GM12878 (cell line): ENCODE measurements around the gene ZSCAN20. TPM values are rescaled to one million over a fixed set of nuclear protein-coding genes. Genes with fewer than 3 reads are reported as not detected.

ENCODE experiments used
- ATF2 ChIP-seq: IDR thresholded peaks from 2 replicates; pipeline ENCODE4 v1.6.1; 2012; ENCODE audit warnings: low read length, inconsistent platforms
- BCL11A ChIP-seq: IDR thresholded peaks from 2 replicates; pipeline ENCODE4 v1.6.1; 2011; ENCODE audit warnings: low read depth, low read length
- BHLHE40 ChIP-seq, 2 experiments: fragments of 450-650 bp in 1 of 2; IDR thresholded peaks; 2 replicates each; pipeline ENCODE4 v1.6.1; 2011 to 2017; ENCODE audit warnings: low read depth in 2 of 2, borderline replicate concordance in 1 of 2, improper control_type of control experiment in 1 of 2, low read length in 1 of 2, mild to moderate bottlenecking in 1 of 2
- BMI1 ChIP-seq: fragments of 450-650 bp; IDR thresholded peaks from 2 replicates; pipeline ENCODE4 v1.6.1; 2016; ENCODE audit warnings: mild to moderate bottlenecking, moderate library complexity, borderline replicate concordance
- CEBPB ChIP-seq, 2 experiments: fragments of 150-350 bp in 1 of 2; IDR thresholded peaks; 2 replicates each; pipeline ENCODE4 v1.6.1; 2012 to 2014; ENCODE audit warnings: low read depth in 2 of 2, low read length in 2 of 2, borderline replicate concordance in 1 of 2, inconsistent platforms in 1 of 2
- CHD1 ChIP-seq: IDR thresholded peaks from 2 replicates; pipeline ENCODE4 v1.6.1; 2012; ENCODE audit warnings: low read depth, low read length, improper control_type of control experiment
- DPF2 ChIP-seq: fragments of 450-650 bp; IDR thresholded peaks from 2 replicates; pipeline ENCODE4 v1.6.1; 2017; ENCODE audit warnings: mild to moderate bottlenecking
- MEF2A ChIP-seq: IDR thresholded peaks from 2 replicates; pipeline ENCODE4 v1.6.1; 2011; ENCODE audit warnings: low read depth, mild to moderate bottlenecking, low read length, moderate library complexity; ENCODE audit not compliant: insufficient read depth
- MTA3 ChIP-seq: IDR thresholded peaks from 2 replicates; pipeline ENCODE4 v1.6.1; 2012; ENCODE audit warnings: low read length, inconsistent platforms, borderline replicate concordance
- MYB ChIP-seq: fragments of 150-350 bp; IDR thresholded peaks from 2 replicates; pipeline ENCODE4 v1.6.1; 2014; ENCODE audit warnings: mild to moderate bottlenecking, low read depth, low read length, borderline replicate concordance
- NR2C2 ChIP-seq: IDR thresholded peaks from 2 replicates; pipeline ENCODE4 v1.6.1; 2011; ENCODE audit warnings: borderline replicate concordance, low read depth; ENCODE audit not compliant: control insufficient read depth, insufficient read length
- NR2F1 ChIP-seq: fragments of 450-650 bp; conservative IDR thresholded peaks from 2 replicates; pipeline ENCODE4 v1.6.1; 2017; ENCODE audit warnings: mild to moderate bottlenecking
- SKIL ChIP-seq: fragments of 450-650 bp; IDR thresholded peaks from 2 replicates; pipeline ENCODE4 v1.6.1; 2017; ENCODE audit warnings: mild to moderate bottlenecking, low read depth, inconsistent platforms; ENCODE audit not compliant: poor library complexity, severe bottlenecking
- SREBF1 ChIP-seq: IDR thresholded peaks from 2 replicates; pipeline ENCODE4 v1.6.1; 2012; ENCODE audit warnings: mild to moderate bottlenecking, low read length
- TCF3 ChIP-seq: IDR thresholded peaks from 2 replicates; pipeline ENCODE4 v1.6.1; 2012; ENCODE audit warnings: low read depth, mild to moderate bottlenecking, low read length, borderline replicate concordance; ENCODE audit not compliant: insufficient read depth
- TCF7 ChIP-seq: IDR thresholded peaks from 2 replicates; pipeline ENCODE4 v1.6.1; 2014; ENCODE audit warnings: antibody characterized with exemption, borderline replicate concordance
- USF2 ChIP-seq: IDR thresholded peaks from 2 replicates; pipeline ENCODE4 v1.6.1; 2011; ENCODE audit warnings: low read depth, low read length, improper control_type of control experiment, borderline replicate concordance
- ZNF592 ChIP-seq: fragments of 450-650 bp; IDR thresholded peaks from 2 replicates; pipeline ENCODE4 v1.6.1; 2017; ENCODE audit warnings: mild to moderate bottlenecking, moderate library complexity
- polyA plus RNA-seq, 11 experiments: library from polyadenylated mRNA; depleted of rRNA in 4 of 11; unstranded in 6 of 11; stranded (reverse) in 5 of 11; fragments of >200 nt; fragmentation: Nextera tagmentation in 4 of 11; fragmentation: Illumina TruSeq in 1 of 11; extraction: Ambion mirVana in 4 of 11; extraction: Trizol in 1 of 11; gene quantifications; 1 replicate in 1 of 11; 2 replicates in 10 of 11; pipeline versions ENCODE4 v1.2.1 to v1.2.3, GENCODE V29; 2011 to 2016; ENCODE audit warnings: inconsistent platforms in 2 of 11, missing spikeins in 2 of 11, low read depth in 1 of 11
- total RNA-seq, 4 experiments: library from RNA; depleted of rRNA in 3 of 4; stranded (reverse); fragments of >200 nt in 3 of 4; fragmentation: Illumina TruSeq in 1 of 4; extraction: Trizol in 1 of 4; gene quantifications; 2 replicates each; pipeline versions ENCODE4 v1.2.1 to v1.2.3, GENCODE V29; 2013 to 2021

Gene ZSCAN20
- total and polyA plus RNA-seq, 10 of the 15 experiments (the other 5 are each of a cell fraction or from before 2014, with no cell fraction given): 0.35 to 5.1 (median 2.4) TPM

- TF ChIP-seq SKIL: peak; percentile 91
- no peak for TF ChIP-seq SREBF1
- TF ChIP-seq ZNF592: no peak
- TF ChIP-seq DPF2: peak; percentile 99
- TF ChIP-seq MTA3: peak; percentile 44; the same call in 1 of the 2 replicates
- peak; percentile 69; the same call in 1 of the 2 replicates for TF ChIP-seq ATF2
- no peak for TF ChIP-seq MYB
- TF ChIP-seq BCL11A: peak; percentile 91
- peak in 1 of 2 experiments; percentile 24; a peak in 2 of 4 replicates for TF ChIP-seq BHLHE40 (IDR thresholded peaks at IDR 0.05; ENCODE audit: borderline replicate concordance in 1 of 2, low read depth in 2 of 2, low read length in 1 of 2)
- peak; percentile 86 for TF ChIP-seq NR2F1
- TF ChIP-seq MEF2A: peak; percentile 98
- TF ChIP-seq TCF7: no peak
- TF ChIP-seq CEBPB (IDR thresholded peaks at IDR 0.05; ENCODE audit: borderline replicate concordance in 1 of 2, low read depth in 2 of 2, low read length in 2 of 2): no peak
- TF ChIP-seq BMI1: peak; percentile 77
- no peak for TF ChIP-seq CHD1
- TF ChIP-seq USF2: no peak
- TF ChIP-seq NR2C2: no peak
- no peak for TF ChIP-seq TCF3
These were observed 11.4 kb upstream of the ZSCAN20 start (continued) for GRCh38 chr1:33460947-33461629.
